ENCODE measurements around the gene SOS2. TPM values are rescaled to one million over a fixed set of nuclear protein-coding genes. Genes with fewer than 3 reads are reported as not detected.

The SOS2 gene
- total RNA-seq, 1 donor from 2014 or later: 29.3 TPM

DNA sequence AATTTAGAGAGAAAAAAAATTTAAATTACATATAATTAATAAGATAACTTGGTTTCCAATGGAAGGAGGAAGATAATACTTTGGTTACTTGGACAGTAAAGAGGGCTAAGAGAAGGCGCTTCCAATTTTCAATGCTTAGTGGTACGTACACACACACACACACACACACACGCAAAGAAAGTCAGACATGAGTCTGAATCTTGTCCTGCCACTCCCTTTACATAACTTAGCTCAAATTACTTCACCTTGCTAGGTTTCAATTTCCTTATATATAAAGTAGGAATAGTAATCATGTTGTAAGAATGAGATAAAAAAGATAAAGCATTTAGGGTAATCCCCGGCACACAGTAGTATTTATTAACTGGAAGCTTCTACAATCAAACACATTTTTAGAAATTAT is 75.3 kb downstream of the SOS2 start:
- H3K4me3 Mint-ChIP-seq (ENCODE audit: unreplicated experiment): no peak overlapping the region

GRCh38 chr14:50148799-50149198 is 82.6 kb downstream of the SOS2 start:
- Mint-ChIP-seq H3K27me3 (ENCODE audit: unreplicated experiment) (no peaks in the 10 kb centered on the region), H3K4me1 (ENCODE audit: unreplicated experiment) (no peaks in the 10 kb centered on the region), H3K4me3 (ENCODE audit: unreplicated experiment) (no peak overlapping the region), H3K9me3 (ENCODE audit: unreplicated experiment) (no peaks in the 10 kb centered on the region), H3K36me3 (ENCODE audit: unreplicated experiment) (peaks cover 35% of the 10 kb centered on the region), H3K27ac (ENCODE audit: unreplicated experiment) (no peak overlapping the region)
- DNase-seq (ENCODE audit: extremely low spot score, unreplicated experiment): no peak
- no peak for TF ChIP-seq CTCF (IDR thresholded peaks at IDR 0.05)

More for the DNA sequence above, 75.3 kb downstream of the SOS2 start:
- DNase-seq (ENCODE audit: extremely low spot score, unreplicated experiment): no peak
- Mint-ChIP-seq H3K4me1 (ENCODE audit: unreplicated experiment) (no peaks in the 10 kb centered on the region), H3K27me3 (ENCODE audit: unreplicated experiment) (no peaks in the 10 kb centered on the region), H3K36me3 (ENCODE audit: unreplicated experiment) (peaks cover 35% of the 10 kb centered on the region), H3K27ac (ENCODE audit: unreplicated experiment) (no peak overlapping the region), H3K9me3 (ENCODE audit: unreplicated experiment) (no peaks in the 10 kb centered on the region)
- no peak for TF ChIP-seq CTCF (IDR thresholded peaks at IDR 0.05)

DNA sequence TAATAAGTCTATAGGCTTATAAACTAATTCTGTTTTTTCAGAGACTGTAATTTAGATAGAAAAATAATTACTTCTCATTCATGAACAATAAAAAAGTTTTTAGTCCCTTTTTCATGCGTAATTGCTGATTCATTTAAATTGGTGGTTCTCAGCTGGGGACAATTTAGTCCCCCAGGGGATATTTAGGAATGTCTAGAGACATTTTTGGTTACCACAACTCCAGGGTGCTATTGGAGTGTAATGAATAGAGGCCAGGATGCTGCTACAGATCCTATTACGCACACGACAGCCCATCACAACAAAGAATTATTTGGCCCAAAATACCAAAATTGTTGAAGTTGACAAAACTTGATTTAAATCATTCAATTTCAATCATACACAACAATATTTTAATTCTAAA is 92.2 kb downstream of the SOS2 start:
- TF ChIP-seq CTCF (IDR thresholded peaks at IDR 0.05): no peak
- Mint-ChIP-seq H3K36me3 (ENCODE audit: unreplicated experiment) (peaks cover 20% of the 10 kb centered on the region), H3K4me1 (ENCODE audit: unreplicated experiment) (peaks cover 7% of the 10 kb centered on the region), H3K27me3 (ENCODE audit: unreplicated experiment) (no peaks in the 10 kb centered on the region), H3K27ac (ENCODE audit: unreplicated experiment) (no peak overlapping the region), H3K4me3 (ENCODE audit: unreplicated experiment) (no peak overlapping the region), H3K9me3 (ENCODE audit: unreplicated experiment) (no peaks in the 10 kb centered on the region)
- no peak for DNase-seq (ENCODE audit: extremely low spot score, unreplicated experiment)

- H3K4me1 Mint-ChIP-seq (ENCODE audit: unreplicated experiment): no peaks in the 10 kb centered on the region
- H3K4me3 Mint-ChIP-seq (ENCODE audit: unreplicated experiment): no peak overlapping the region
- H3K27me3 Mint-ChIP-seq (ENCODE audit: unreplicated experiment): no peaks in the 10 kb centered on the region
- no peaks in the 10 kb centered on the region for H3K9me3 Mint-ChIP-seq (ENCODE audit: unreplicated experiment)
- H3K36me3 Mint-ChIP-seq (ENCODE audit: unreplicated experiment): peaks cover 50% of the 10 kb centered on the region
- no peak for DNase-seq (ENCODE audit: extremely low spot score, unreplicated experiment)
- TF ChIP-seq CTCF (IDR thresholded peaks at IDR 0.05): no peak
- H3K27ac Mint-ChIP-seq (ENCODE audit: unreplicated experiment): no peak overlapping the region
These were observed 103.6 kb downstream of the SOS2 start for GRCh38 chr14:50127802-50128201.

GRCh38 chr14:50123062-50123461 is 108.3 kb downstream of the SOS2 start:
- Mint-ChIP-seq H3K9me3 (ENCODE audit: unreplicated experiment) (no peaks in the 10 kb centered on the region), H3K36me3 (ENCODE audit: unreplicated experiment) (peaks cover 36% of the 10 kb centered on the region), H3K27ac (ENCODE audit: unreplicated experiment) (no peak overlapping the region), H3K27me3 (ENCODE audit: unreplicated experiment) (no peaks in the 10 kb centered on the region), H3K4me1 (ENCODE audit: unreplicated experiment) (no peaks in the 10 kb centered on the region), H3K4me3 (ENCODE audit: unreplicated experiment) (no peak overlapping the region)
- no peak for DNase-seq (ENCODE audit: extremely low spot score, unreplicated experiment)
- no peak for TF ChIP-seq CTCF (IDR thresholded peaks at IDR 0.05)

Data from osteocyte (in vitro differentiated cells).